ENCODE measurements around the gene OOSP4B.
"Not testable (repeated sequence)": the region's sequence is repeated elsewhere in the genome, so short reads cannot be mapped to it uniquely, and the experiment has no call there.

OOSP4B gene

DNA sequence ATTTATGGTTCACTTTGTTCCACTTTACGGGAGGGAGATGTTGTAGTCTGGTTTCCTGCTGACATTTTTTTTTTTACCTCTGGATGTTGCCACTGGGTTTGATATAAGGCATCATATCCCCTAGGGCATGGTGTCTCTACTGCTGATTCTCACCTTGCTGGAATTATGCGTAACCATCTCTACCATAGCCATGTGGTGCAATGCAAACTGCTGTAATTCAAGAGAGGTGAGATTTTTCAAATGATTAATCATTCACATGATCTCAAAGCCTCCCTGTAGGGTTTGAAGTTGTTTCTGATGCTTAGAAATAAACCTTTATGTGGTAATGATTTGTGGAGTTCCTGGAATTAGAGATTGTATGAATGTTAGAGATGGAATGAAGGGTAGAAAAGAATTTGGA lies 52.5 kb downstream of the OOSP4B start:
- no peaks in the 10 kb centered on the region for H3K27me3 ChIP-seq (replicated peaks; ENCODE audit: control insufficient read depth, insufficient read depth, low read length)
- TF ChIP-seq, protein P1, sequence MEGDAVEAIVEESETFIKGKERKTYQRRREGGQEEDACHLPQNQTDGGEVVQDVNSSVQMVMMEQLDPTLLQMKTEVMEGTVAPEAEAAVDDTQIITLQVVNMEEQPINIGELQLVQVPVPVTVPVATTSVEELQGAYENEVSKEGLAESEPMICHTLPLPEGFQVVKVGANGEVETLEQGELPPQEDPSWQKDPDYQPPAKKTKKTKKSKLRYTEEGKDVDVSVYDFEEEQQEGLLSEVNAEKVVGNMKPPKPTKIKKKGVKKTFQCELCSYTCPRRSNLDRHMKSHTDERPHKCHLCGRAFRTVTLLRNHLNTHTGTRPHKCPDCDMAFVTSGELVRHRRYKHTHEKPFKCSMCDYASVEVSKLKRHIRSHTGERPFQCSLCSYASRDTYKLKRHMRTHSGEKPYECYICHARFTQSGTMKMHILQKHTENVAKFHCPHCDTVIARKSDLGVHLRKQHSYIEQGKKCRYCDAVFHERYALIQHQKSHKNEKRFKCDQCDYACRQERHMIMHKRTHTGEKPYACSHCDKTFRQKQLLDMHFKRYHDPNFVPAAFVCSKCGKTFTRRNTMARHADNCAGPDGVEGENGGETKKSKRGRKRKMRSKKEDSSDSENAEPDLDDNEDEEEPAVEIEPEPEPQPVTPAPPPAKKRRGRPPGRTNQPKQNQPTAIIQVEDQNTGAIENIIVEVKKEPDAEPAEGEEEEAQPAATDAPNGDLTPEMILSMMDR (IDR thresholded peaks at IDR 0.05; ENCODE audit: insufficient read depth, low read length, poor library complexity, severe bottlenecking) = no peak
- DNase-seq (ENCODE audit: extremely low read depth, insufficient read length) = no peak

DNA sequence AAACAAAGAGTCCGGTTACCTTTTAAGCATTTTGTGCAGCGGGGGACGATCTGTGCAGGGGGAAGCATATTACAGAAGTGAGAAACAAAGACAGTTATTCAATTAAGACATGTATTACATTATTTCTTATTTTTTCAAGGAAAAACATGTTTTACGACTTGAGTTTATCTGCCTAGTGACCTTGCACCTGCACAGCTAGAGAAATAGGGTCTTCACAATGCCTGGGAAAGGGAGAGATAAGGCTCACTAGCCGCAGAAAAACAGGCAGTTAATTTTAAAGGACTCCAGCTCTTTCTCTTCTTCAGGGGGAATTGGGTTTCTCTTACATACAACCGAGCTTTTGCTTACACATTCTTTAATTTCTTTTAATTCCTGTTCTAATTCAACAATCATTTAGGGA lies 54.7 kb downstream of the OOSP4B start:
- H3K36me3 ChIP-seq (ENCODE audit: control insufficient read depth, insufficient read depth, low read length); H3K27me3 ChIP-seq (replicated peaks; ENCODE audit: control insufficient read depth, insufficient read depth, low read length); DNase-seq (ENCODE audit: extremely low read depth, insufficient read length); H3K4me3 ChIP-seq (replicated peaks; ENCODE audit: low read depth, low read length): not testable (repeated sequence)

More for the DNA sequence above, 52.5 kb downstream of the OOSP4B start:
- H3K4me3 ChIP-seq (replicated peaks; ENCODE audit: low read depth, low read length) = no peak overlapping the region
- H3K36me3 ChIP-seq (ENCODE audit: control insufficient read depth, insufficient read depth, low read length) = no peaks in the 10 kb centered on the region

DNA sequence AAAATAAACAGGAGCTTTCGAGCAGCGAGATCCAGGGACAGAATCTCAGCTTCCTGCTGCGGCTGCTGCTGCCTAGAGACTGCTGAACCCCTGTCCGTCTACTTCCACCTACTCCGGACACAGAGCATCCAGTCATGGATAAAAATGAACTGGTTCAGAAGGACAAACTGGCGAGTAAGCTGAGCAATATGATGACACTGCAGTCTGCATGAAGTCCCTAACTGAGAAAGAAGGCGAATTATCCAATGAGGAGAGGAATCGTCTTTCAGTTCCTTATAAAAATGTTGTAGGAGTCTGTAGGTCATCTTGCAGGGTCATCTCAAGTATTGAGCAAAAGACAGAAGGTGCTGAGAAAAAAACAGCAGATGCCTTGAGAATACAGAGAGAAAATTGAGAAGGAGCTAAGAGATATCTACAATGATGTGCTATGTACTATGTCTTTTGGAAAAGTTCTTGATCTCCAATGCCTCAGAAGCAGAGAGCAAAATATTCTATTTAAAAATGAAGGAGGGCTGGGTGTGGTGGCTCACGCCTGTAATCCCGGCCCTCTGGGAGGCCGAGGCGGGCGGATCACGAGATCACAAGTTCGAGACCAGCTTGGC lies 60.3 kb downstream of the OOSP4B start:
- no peaks in the 10 kb centered on the region for H3K36me3 ChIP-seq (ENCODE audit: control insufficient read depth, insufficient read depth, low read length)
- no peaks in the 10 kb centered on the region for H3K27me3 ChIP-seq (replicated peaks; ENCODE audit: control insufficient read depth, insufficient read depth, low read length)
- no peak for DNase-seq (ENCODE audit: extremely low read depth, insufficient read length)
- TF ChIP-seq, protein P1 (IDR thresholded peaks at IDR 0.05; ENCODE audit: insufficient read depth, low read length, poor library complexity, severe bottlenecking) = no peak
- H3K4me3 ChIP-seq (replicated peaks; ENCODE audit: low read depth, low read length) = no peak overlapping the region

DNA sequence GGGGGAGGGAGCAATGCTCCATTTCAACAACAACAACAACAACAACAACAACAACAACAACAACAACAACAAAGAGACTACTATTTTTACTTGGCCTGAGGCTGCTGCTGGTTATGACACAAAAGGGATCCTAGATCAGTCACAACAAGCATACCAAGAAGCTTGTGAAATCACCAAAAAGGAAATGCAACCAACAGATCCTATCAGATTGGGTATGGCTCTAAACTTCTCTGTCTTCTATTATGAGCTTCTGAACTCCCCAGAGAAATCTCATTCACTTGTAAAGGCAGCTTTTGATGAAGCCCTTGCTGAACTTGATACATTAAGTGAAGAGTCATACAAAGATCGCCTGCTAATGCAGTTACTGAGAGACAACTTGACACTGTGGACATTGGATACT lies 61.0 kb downstream of the OOSP4B start:
- TF ChIP-seq, protein P1 (IDR thresholded peaks at IDR 0.05; ENCODE audit: insufficient read depth, low read length, poor library complexity, severe bottlenecking) = no peak
- no peaks in the 10 kb centered on the region for H3K36me3 ChIP-seq (ENCODE audit: control insufficient read depth, insufficient read depth, low read length)
- DNase-seq (ENCODE audit: extremely low read depth, insufficient read length) = no peak
- H3K4me3 ChIP-seq (replicated peaks; ENCODE audit: low read depth, low read length) = no peak overlapping the region
- no peaks in the 10 kb centered on the region for H3K27me3 ChIP-seq (replicated peaks; ENCODE audit: control insufficient read depth, insufficient read depth, low read length)

DNA sequence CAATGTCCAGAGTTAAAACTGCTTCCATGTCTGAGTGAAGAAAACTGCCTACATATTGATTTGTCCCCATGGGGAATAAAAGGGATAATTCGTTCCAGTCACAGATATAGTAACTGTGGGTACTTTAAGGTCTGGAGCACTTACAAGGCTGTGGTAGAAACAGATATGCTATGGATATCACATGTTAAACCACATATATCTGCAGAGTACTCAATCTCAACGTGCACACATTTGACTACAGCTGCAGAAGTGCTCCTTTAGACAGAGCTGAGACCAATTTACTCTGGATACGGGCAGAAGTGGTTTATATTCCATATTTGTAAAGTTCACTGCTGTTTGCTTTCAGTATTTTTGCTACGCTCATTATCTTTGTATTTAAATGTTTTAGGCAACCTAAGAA lies 61.8 kb downstream of the OOSP4B start:
- H3K27me3 ChIP-seq (replicated peaks; ENCODE audit: control insufficient read depth, insufficient read depth, low read length) = no peaks in the 10 kb centered on the region
- no peak for DNase-seq (ENCODE audit: extremely low read depth, insufficient read length)
- TF ChIP-seq, protein P1 (IDR thresholded peaks at IDR 0.05; ENCODE audit: insufficient read depth, low read length, poor library complexity, severe bottlenecking) = no peak
- H3K4me3 ChIP-seq (replicated peaks; ENCODE audit: low read depth, low read length) = no peak overlapping the region
- no peaks in the 10 kb centered on the region for H3K36me3 ChIP-seq (ENCODE audit: control insufficient read depth, insufficient read depth, low read length)

DNA sequence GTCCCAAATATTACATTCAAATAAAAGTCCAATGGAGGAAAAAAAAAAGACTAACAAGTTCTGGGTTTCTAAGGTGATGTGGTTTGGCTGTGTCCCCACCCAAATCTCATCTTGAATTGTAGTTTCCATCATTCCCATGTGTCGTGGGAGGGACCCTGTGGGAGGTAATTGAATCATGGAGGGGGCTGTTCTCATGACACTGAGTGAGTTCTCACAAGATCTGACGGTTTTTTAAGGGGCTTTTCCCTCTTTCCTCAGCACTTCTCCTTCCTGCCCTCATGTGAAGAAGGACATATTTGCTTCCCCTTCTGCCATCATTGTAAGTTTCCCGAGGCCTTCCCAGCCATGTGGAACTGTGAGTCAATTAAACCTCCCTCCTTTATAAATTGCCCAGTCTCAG lies 63.6 kb downstream of the OOSP4B start:
- Histone ChIP-seq H3K4me3 (replicated peaks; ENCODE audit: low read depth, low read length) (no peak overlapping the region), H3K36me3 (ENCODE audit: control insufficient read depth, insufficient read depth, low read length) (no peaks in the 10 kb centered on the region), H3K27me3 (replicated peaks; ENCODE audit: control insufficient read depth, insufficient read depth, low read length) (no peaks in the 10 kb centered on the region)
- DNase-seq (ENCODE audit: extremely low read depth, insufficient read length) = no peak
- TF ChIP-seq, protein P1 (IDR thresholded peaks at IDR 0.05; ENCODE audit: insufficient read depth, low read length, poor library complexity, severe bottlenecking) = no peak
